Right atrium auricular region (tissue), 2 donors: Measurements from ENCODE around the gene ERC2. TPM values are rescaled to one million over a fixed set of nuclear protein-coding genes. Genes with fewer than 3 reads are reported as not detected.

Experiments used
- DNase-seq: peaks from one replicate; pipeline ENCODE4 v3.0.0-alpha.2; 2019; ENCODE audit warnings: low spot score
- H3K27ac ChIP-seq, 2 donors: fragments of 200-600 bp; sonication (generic); 1 replicate in 1 of 2; 2 replicates in 1 of 2; pipeline ENCODE4 v1.5.1; 2016 to 2019
- H3K27me3 ChIP-seq, 2 donors: fragments of 200-600 bp; sonication (generic); one replicate each; pipeline versions ENCODE4 v1.5.1 to v1.6.0; 2017 to 2019
- H3K36me3 ChIP-seq: fragments of 200-600 bp; sonication (generic); one replicate; pipeline ENCODE4 v1.5.1; 2016
- H3K4me1 ChIP-seq, 2 donors: fragments of 200-600 bp; sonication (generic); one replicate each; pipeline versions ENCODE4 v1.5.1 to v1.6.0; 2017 to 2019
- H3K4me3 ChIP-seq, 2 donors: fragments of 200-600 bp; sonication (generic); 1 replicate in 1 of 2; 2 replicates in 1 of 2; pipeline ENCODE4 v1.5.1; 2017 to 2019; ENCODE audit warnings: mild to moderate bottlenecking in 1 of 2, moderate library complexity in 1 of 2
- H3K9me3 ChIP-seq, 2 donors: fragments of 200-600 bp; sonication (generic); one replicate each; pipeline ENCODE4 v1.5.1; 2019
- total RNA-seq, 2 donors: library from RNA; depleted of rRNA; stranded (reverse); fragments of >200 nt; gene quantifications; one replicate each; pipeline ENCODE4 v1.1.0, GENCODE V29; 2016
- TF ChIP-seq, protein P1 (sequence below), 2 donors: fragments of 200-600 bp; sonication (generic); IDR thresholded peaks; one replicate each; pipeline ENCODE4 v1.5.1; 2019; ENCODE audit warnings: antibody characterized with exemption in 2 of 2

The ERC2 gene
- total RNA-seq, 2 donors from 2014 or later, result 2.9 to 4.0 TPM

DNA sequence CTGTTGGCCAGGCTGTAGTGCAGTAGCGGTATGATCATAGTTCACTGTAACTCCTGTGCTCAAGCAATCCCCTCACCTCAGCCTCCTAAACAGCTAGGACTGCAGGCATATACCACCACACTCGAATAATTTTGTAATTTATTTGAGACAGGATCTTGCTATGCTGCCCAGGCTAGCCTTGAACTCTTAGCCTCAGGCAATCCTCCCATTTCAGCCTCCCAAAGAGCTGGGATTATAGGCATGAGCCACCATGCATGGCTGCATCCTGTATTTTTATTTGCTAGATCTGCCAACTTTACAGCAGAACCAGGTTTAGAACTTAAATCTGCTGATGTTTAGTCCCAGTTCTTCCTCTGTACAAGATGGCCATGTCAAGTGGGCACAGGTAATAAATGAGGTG, 69.6 kb downstream of the ERC2 start:
- DNase-seq, result no peak
- H3K36me3 ChIP-seq, result no peaks in the 10 kb centered on the region
- H3K27me3 ChIP-seq, result no peaks in the 10 kb centered on the region
- no peaks in the 10 kb centered on the region for H3K9me3 ChIP-seq
- no peak overlapping the region for H3K27ac ChIP-seq
- H3K4me3 ChIP-seq, result no peak overlapping the region
- H3K4me1 ChIP-seq, result no peaks in the 10 kb centered on the region
- TF ChIP-seq, protein P1, sequence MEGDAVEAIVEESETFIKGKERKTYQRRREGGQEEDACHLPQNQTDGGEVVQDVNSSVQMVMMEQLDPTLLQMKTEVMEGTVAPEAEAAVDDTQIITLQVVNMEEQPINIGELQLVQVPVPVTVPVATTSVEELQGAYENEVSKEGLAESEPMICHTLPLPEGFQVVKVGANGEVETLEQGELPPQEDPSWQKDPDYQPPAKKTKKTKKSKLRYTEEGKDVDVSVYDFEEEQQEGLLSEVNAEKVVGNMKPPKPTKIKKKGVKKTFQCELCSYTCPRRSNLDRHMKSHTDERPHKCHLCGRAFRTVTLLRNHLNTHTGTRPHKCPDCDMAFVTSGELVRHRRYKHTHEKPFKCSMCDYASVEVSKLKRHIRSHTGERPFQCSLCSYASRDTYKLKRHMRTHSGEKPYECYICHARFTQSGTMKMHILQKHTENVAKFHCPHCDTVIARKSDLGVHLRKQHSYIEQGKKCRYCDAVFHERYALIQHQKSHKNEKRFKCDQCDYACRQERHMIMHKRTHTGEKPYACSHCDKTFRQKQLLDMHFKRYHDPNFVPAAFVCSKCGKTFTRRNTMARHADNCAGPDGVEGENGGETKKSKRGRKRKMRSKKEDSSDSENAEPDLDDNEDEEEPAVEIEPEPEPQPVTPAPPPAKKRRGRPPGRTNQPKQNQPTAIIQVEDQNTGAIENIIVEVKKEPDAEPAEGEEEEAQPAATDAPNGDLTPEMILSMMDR (IDR thresholded peaks at IDR 0.05), result no peak

DNA sequence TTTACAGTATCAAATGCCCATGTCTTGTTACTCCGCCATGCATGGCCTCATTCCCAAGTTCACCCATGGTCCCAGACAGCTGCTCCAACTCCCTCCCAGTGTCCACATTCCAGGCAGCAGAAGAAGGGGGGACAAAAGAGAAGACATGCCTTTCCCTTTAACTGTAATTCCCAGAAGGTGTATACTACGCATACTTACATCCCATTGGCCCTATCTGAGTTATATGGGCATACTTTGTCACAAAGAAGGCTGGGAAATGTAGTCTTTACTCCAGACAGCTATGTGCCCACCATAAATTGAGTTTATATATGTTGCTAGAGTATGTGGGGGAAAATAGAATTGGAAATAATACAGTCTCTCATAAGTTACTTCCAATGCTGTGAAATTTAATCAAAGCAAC, 70.5 kb downstream of the ERC2 start:
- Histone ChIP-seq H3K4me1 (no peaks in the 10 kb centered on the region), H3K27ac (no peak overlapping the region), H3K27me3 (no peaks in the 10 kb centered on the region), H3K4me3 (no peak overlapping the region), H3K9me3 (no peaks in the 10 kb centered on the region), H3K36me3 (no peaks in the 10 kb centered on the region)
- TF ChIP-seq, protein P1 (IDR thresholded peaks at IDR 0.05), result no peak
- DNase-seq, result no peak

DNA sequence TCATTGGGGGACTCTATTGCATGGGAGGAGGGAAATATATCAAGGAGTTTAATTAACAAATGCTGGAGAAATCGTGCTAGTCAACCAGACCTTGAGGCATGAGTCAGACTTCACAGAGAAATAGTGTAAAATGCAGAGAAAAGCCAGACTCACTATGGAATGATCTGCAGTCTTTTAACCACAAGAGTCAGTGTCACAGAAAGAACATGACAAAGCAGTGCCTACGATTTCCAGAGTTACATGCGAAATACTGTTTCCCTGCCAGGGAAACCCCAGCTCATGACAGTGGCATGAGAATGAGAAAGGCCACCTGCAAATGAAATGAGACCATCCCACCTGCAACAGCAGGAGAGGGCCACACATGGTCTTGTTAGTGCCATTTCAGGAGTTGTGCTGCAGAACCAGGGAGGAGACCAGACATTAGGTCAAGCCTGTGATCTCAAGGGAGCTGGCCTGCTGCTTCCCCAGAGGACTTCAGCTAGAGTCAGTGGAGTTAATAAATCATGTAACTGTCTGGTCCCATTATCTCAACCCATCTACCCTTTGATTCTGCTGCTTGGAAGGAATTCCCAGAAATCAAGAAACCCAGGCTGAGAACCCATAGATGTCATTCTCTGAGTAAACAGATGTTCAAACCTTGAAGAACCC, 79.0 kb downstream of the ERC2 start:
- H3K36me3 ChIP-seq, result no peaks in the 10 kb centered on the region
- DNase-seq, result no peak
- TF ChIP-seq, protein P1 (IDR thresholded peaks at IDR 0.05), result no peak
- no peak overlapping the region for H3K27ac ChIP-seq
- H3K9me3 ChIP-seq, result no peaks in the 10 kb centered on the region
- H3K4me3 ChIP-seq, result no peak overlapping the region
- no peaks in the 10 kb centered on the region for H3K4me1 ChIP-seq
- H3K27me3 ChIP-seq, result no peaks in the 10 kb centered on the region

DNA sequence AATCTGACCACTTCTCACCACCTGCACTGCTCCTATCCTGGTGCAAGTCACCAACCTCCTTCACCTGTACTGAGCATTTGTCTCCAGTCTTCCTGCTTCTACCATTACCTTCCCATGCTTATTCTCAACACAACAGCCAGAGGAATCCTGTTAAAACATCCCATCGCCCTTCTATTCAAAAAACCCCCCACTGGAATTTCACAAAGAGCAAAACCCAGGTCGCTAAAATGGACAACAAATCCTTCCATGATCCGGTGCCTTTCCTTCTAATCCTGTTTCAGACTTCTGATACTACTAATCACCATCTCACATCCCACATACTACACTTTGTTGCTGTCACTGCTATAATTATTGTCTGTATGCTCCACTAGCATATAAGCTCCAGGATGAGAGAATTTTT, 85.2 kb downstream of the ERC2 start:
- Histone ChIP-seq H3K4me1 (no peaks in the 10 kb centered on the region), H3K27ac (no peak overlapping the region), H3K36me3 (no peaks in the 10 kb centered on the region), H3K9me3 (no peaks in the 10 kb centered on the region), H3K4me3 (no peak overlapping the region), H3K27me3 (no peaks in the 10 kb centered on the region)
- TF ChIP-seq, protein P1 (IDR thresholded peaks at IDR 0.05), result no peak
- DNase-seq, result no peak

GRCh38 chr3:56379723-56380287, 88.5 kb downstream of the ERC2 start:
- no peak overlapping the region for H3K27ac ChIP-seq
- TF ChIP-seq, protein P1 (IDR thresholded peaks at IDR 0.05), result no peak
- H3K4me1 ChIP-seq, result no peaks in the 10 kb centered on the region
- H3K27me3 ChIP-seq, result no peaks in the 10 kb centered on the region
- no peaks in the 10 kb centered on the region for H3K36me3 ChIP-seq
- DNase-seq, result no peak
- H3K9me3 ChIP-seq, result peaks cover 0 to 14% of the 10 kb centered on the region in 2 donors
- no peak overlapping the region for H3K4me3 ChIP-seq

- Histone ChIP-seq H3K27ac (no peak overlapping the region), H3K4me3 (no peak overlapping the region), H3K36me3 (no peaks in the 10 kb centered on the region), H3K27me3 (no peaks in the 10 kb centered on the region), H3K4me1 (no peaks in the 10 kb centered on the region), H3K9me3 (peaks cover 0 to 14% of the 10 kb centered on the region in 2 donors)
- no peak for DNase-seq
- TF ChIP-seq, protein P1 (IDR thresholded peaks at IDR 0.05), result no peak
These were observed 92.6 kb downstream of the ERC2 start for GRCh38 chr3:56375654-56376053.
